CD4-positive, alpha-beta T cell (primary cell): ENCODE data around the gene ADAMTS18. TPM values are rescaled to one million over a fixed set of nuclear protein-coding genes. Genes with fewer than 3 reads are reported as not detected.

Experiments used
- ATAC-seq: fragments of 200-7000 bp; cut with Tn5 transposase; one replicate; pipeline ENCODE4 v1.10.0; 2022; ENCODE audit warnings: mild to moderate bottlenecking; ENCODE audit not compliant: poor library complexity
- CTCF ChIA-PET: fragments of 350-600 bp; sonication (Branson Sonifier 250); formaldehyde crosslinking; loops from one replicate; lab custom pipeline; 2021; ENCODE audit warnings: antibody characterized with exemption, inconsistent platforms; lab: Charles Lee
- POLR2A ChIA-PET: fragments of 350-600 bp; sonication (Branson Sonifier 250); formaldehyde crosslinking; loops from one replicate; lab custom pipeline; 2021; ENCODE audit warnings: antibody characterized with exemption, inconsistent platforms; lab: Charles Lee
- DNase-seq, 14 experiments: peaks; one replicate each; pipeline ENCODE4 v3.0.0-alpha.2; 2013 to 2020; ENCODE audit warnings: mixed read lengths in 2 of 14
- H3K27ac ChIP-seq, 2 donors: one replicate each; pipeline versions ENCODE4 v1.5.1 to v1.7.0; 2013; ENCODE audit warnings: low read length in 2 of 2, low read depth in 1 of 2, mild to moderate bottlenecking in 1 of 2
- H3K27me3 ChIP-seq, 2 experiments: 1 replicate in 1 of 2; 2 replicates in 1 of 2; pipeline versions ENCODE4 v1.6.1 to v1.7.0; 2013; ENCODE audit warnings: low read length in 2 of 2, control low read depth in 1 of 2, mild to moderate bottlenecking in 1 of 2, moderate library complexity in 1 of 2; ENCODE audit not compliant: insufficient read depth in 2 of 2, control insufficient read depth in 1 of 2
- H3K36me3 ChIP-seq: one replicate; pipeline ENCODE4 v1.6.1; 2013; ENCODE audit warnings: low read length, control low read depth; ENCODE audit not compliant: insufficient read depth
- H3K4me1 ChIP-seq: one replicate; pipeline ENCODE4 v1.6.1; 2013; ENCODE audit warnings: low read length, control low read depth; ENCODE audit not compliant: insufficient read depth
- H3K4me3 ChIP-seq: one replicate; pipeline ENCODE4 v1.5.1; 2013; ENCODE audit warnings: mild to moderate bottlenecking, low read length, moderate library complexity
- H3K9me3 ChIP-seq, 2 experiments: 1 replicate in 1 of 2; 2 replicates in 1 of 2; pipeline versions ENCODE4 v1.6.1 to v1.7.0; 2013; ENCODE audit warnings: low read length in 2 of 2, mild to moderate bottlenecking in 2 of 2, control low read depth in 1 of 2, moderate library complexity in 1 of 2; ENCODE audit not compliant: control insufficient read depth in 1 of 2, insufficient read depth in 1 of 2
- H3K27ac Mint-ChIP-seq: one replicate; pipeline ENCODE4 v1.8.0; 2020; ENCODE audit warnings: mixed read lengths
- H3K27me3 Mint-ChIP-seq: one replicate; pipeline ENCODE4 v1.8.0; 2021; ENCODE audit warnings: mixed read lengths
- H3K36me3 Mint-ChIP-seq: one replicate; pipeline ENCODE4 v1.8.0; 2021; ENCODE audit warnings: low read depth, mixed read lengths
- H3K4me1 Mint-ChIP-seq: one replicate; pipeline ENCODE4 v1.8.0; 2021; ENCODE audit warnings: low read depth, mixed read lengths
- H3K4me3 Mint-ChIP-seq: one replicate; pipeline ENCODE4 v1.8.0; 2020; ENCODE audit warnings: mild to moderate bottlenecking, mixed read lengths
- H3K9me3 Mint-ChIP-seq: one replicate; pipeline ENCODE4 v1.8.0; 2020; ENCODE audit warnings: mixed read lengths
- intact Hi-C, 2 experiments: fragments of 100-400 bp; cut with DNase I in 1 of 2; cut with micrococcal nuclease in 1 of 2; formaldehyde crosslinking; loops; one replicate each; pipeline versions ENCODE4 v1.15.1 to v1.9.0; 2023 to 2025; cut with DNase I, micrococcal nuclease
- total RNA-seq, 174 experiments: library from RNA in 2 of 174; stranded (reverse) in 2 of 174; gene quantifications; one replicate each; pipeline ENCODE4 v1.2.3 and lab custom pipeline; 2021 to 2026
- TF ChIP-seq, protein P1 (sequence below): fragments of 200-600 bp; IDR thresholded peaks from one replicate; pipeline ENCODE4 v1.8.0; 2022; ENCODE audit warnings: antibody characterized with exemption, mild to moderate bottlenecking

The ADAMTS18 gene
- total RNA-seq, 2 experiments from 2014 or later = not detected

GRCh38 chr16:77422196-77422784, 12.5 kb downstream of the ADAMTS18 start:
- no peaks in the 10 kb centered on the region for H3K9me3 ChIP-seq
- TF ChIP-seq, protein P1, sequence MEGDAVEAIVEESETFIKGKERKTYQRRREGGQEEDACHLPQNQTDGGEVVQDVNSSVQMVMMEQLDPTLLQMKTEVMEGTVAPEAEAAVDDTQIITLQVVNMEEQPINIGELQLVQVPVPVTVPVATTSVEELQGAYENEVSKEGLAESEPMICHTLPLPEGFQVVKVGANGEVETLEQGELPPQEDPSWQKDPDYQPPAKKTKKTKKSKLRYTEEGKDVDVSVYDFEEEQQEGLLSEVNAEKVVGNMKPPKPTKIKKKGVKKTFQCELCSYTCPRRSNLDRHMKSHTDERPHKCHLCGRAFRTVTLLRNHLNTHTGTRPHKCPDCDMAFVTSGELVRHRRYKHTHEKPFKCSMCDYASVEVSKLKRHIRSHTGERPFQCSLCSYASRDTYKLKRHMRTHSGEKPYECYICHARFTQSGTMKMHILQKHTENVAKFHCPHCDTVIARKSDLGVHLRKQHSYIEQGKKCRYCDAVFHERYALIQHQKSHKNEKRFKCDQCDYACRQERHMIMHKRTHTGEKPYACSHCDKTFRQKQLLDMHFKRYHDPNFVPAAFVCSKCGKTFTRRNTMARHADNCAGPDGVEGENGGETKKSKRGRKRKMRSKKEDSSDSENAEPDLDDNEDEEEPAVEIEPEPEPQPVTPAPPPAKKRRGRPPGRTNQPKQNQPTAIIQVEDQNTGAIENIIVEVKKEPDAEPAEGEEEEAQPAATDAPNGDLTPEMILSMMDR = no peak
- Mint-ChIP-seq H3K4me3 (no peak overlapping the region), H3K9me3 (no peaks in the 10 kb centered on the region), H3K27me3 (peaks cover 11% of the 10 kb centered on the region), H3K4me1 (no peaks in the 10 kb centered on the region), H3K27ac (no peak overlapping the region), H3K36me3 (no peaks in the 10 kb centered on the region)
- intact Hi-C loops = no loop called here
- H3K27me3 ChIP-seq = no peaks in the 10 kb centered on the region
- ChIA-PET POLR2A (no interaction called here), CTCF (no interaction called here)
- no peak for ATAC-seq
- H3K27ac ChIP-seq = no peak overlapping the region
- DNase-seq = no peak
- H3K4me1 ChIP-seq = no peaks in the 10 kb centered on the region
- no peak overlapping the region for H3K4me3 ChIP-seq
- no peaks in the 10 kb centered on the region for H3K36me3 ChIP-seq

DNA sequence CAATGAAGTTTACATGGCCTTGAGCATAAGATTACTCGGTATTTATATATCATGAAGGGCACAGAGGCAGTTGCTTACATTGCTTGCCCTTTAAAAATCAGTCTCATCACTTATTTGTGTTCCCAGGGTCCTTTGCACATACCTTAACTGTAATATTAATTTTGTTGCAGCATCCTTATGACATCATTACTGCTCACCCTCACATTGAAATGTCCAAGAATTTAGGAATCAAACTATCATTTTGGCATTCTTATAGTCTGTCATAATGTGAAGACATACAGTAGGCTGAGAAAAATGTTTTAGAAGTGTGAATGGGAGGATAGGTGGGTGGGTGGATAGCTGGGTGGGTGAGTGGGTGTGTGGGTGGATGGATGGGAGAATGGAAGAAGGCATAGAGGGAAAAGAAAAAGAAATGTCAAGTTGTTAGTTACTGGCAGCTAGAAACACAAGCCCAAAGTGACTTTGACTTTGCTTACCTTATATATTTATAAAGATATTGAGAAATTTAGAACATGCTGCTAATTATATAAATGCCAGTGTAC, 17.8 kb downstream of the ADAMTS18 start:
- H3K4me3 Mint-ChIP-seq = no peak overlapping the region
- Histone ChIP-seq H3K4me1 (no peaks in the 10 kb centered on the region), H3K4me3 (no peak overlapping the region), H3K9me3 (no peaks in the 10 kb centered on the region), H3K27me3 (no peaks in the 10 kb centered on the region), H3K27ac (no peak overlapping the region), H3K36me3 (no peaks in the 10 kb centered on the region)
- intact Hi-C loops = no loop called here
- TF ChIP-seq, protein P1 = no peak
- peaks cover 3% of the 10 kb centered on the region for H3K9me3 Mint-ChIP-seq
- ATAC-seq (no peak), DNase-seq (no peak)
- CTCF ChIA-PET = no interaction called here
- no peaks in the 10 kb centered on the region for H3K36me3 Mint-ChIP-seq
- POLR2A ChIA-PET = no interaction called here
- peaks cover 5% of the 10 kb centered on the region for H3K27me3 Mint-ChIP-seq
- H3K4me1 Mint-ChIP-seq = no peaks in the 10 kb centered on the region
- H3K27ac Mint-ChIP-seq = no peak overlapping the region

DNA sequence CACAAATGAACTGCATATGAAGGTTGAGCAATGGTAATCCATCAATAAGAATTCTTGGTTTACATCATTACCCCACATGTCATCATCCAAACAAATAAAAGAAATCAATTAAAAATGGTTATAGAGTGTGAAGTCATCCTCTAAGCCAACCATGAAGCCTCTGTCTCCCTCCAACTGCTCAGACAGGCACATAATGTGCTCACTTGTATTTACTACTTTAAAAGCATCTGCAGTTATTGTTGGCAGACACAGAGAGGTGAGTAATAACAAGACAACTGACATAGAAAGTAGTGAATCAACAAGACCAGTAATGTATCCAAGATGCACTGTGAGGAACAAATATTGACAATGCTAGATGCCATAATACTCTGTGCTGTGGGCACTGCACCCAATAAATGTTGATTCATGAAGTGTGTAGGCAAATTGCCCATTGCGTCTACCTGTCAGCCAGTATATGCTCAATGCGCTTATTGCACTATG, 20.0 kb downstream of the ADAMTS18 start:
- ChIA-PET POLR2A (no interaction called here), CTCF (no interaction called here)
- no peaks in the 10 kb centered on the region for H3K4me1 ChIP-seq
- no peaks in the 10 kb centered on the region for H3K4me1 Mint-ChIP-seq
- no peak for DNase-seq
- no peak for ATAC-seq
- no peak overlapping the region for H3K4me3 ChIP-seq
- peaks cover 5% of the 10 kb centered on the region for H3K9me3 Mint-ChIP-seq
- H3K9me3 ChIP-seq = no peaks in the 10 kb centered on the region
- no peaks in the 10 kb centered on the region for H3K36me3 ChIP-seq
- no peaks in the 10 kb centered on the region for H3K27me3 ChIP-seq
- H3K27me3 Mint-ChIP-seq = no peaks in the 10 kb centered on the region
- H3K27ac Mint-ChIP-seq = no peak overlapping the region
- H3K36me3 Mint-ChIP-seq = no peaks in the 10 kb centered on the region
- no peak overlapping the region for H3K27ac ChIP-seq
- TF ChIP-seq, protein P1 = no peak
- intact Hi-C loops = no loop called here
- no peak overlapping the region for H3K4me3 Mint-ChIP-seq
